SU-DHL-6 (cell line): ENCODE results near the gene C2orf92.

Source experiments
- CTCF ChIP-seq: fragments of 200-600 bp; sonication (generic); IDR thresholded peaks from one replicate; pipeline ENCODE4 v1.5.1; 2017; ENCODE audit warnings: antibody characterized with exemption, mild to moderate bottlenecking, low read length, moderate library complexity; ENCODE audit not compliant: insufficient read depth, poor library complexity, severe bottlenecking
- EZH2phosphoT487 ChIP-seq: fragments of 200-600 bp; sonication (generic), shearing (Covaris generic); conservative IDR thresholded peaks from 2 replicates; pipeline ENCODE4 v1.6.1; 2018; ENCODE audit warnings: mild to moderate bottlenecking, antibody characterized with exemption, low read length, moderate library complexity, mixed read lengths

GRCh38 chr2:97751752-97752151 is 82.2 kb downstream of the C2orf92 start:
- TF ChIP-seq CTCF, result no peak
- TF ChIP-seq EZH2phosphoT487, result no peak
